Left cardiac atrium (tissue), 4 donors: ENCODE data around the gene SPATA7. TPM values are rescaled to one million over a fixed set of nuclear protein-coding genes. Genes with fewer than 3 reads are reported as not detected.

Source experiments
- ATAC-seq, 2 donors: fragments of 200-7000 bp; cut with Tn5 transposase; one replicate each; pipeline ENCODE4 v1.9.1; 2020; ENCODE audit warnings: mild to moderate bottlenecking in 2 of 2, moderate library complexity in 2 of 2
- DNase-seq: peaks from one replicate; pipeline ENCODE4 v3.0.0-alpha.2; 2020
- intact Hi-C, 2 donors: fragments of 100-400 bp; cut with DNase I; formaldehyde crosslinking; loops; one replicate each; pipeline versions ENCODE4 v1.14.1 to v1.15.1; 2022 to 2023
- total RNA-seq, 2 donors: library from RNA; stranded (reverse); fragmentation: NEBNext Ultra II Directional; extraction: Animal tissue kit (Norgen Biotek cat#: 25700); gene quantifications; one replicate each; pipeline ENCODE4 v1.2.1, GENCODE V29; 2021
- donor health status: DM: no; HTN: yes; CAD: no.
- donor health status: DM: no; HTN: yes; CAD: no; lungs with severe emphysema.
- donor health status: DM: yes; HTN: yes; CAD: no.
- donor health status: Dilated cardiomyopathy.

Gene SPATA7
- total RNA-seq, 2 donors from 2014 or later, result 6.3 to 10.8 TPM

- DNase-seq (no peak), ATAC-seq (no peak)
- intact Hi-C loops, result no loop called here
These were observed 90.8 kb downstream of the SPATA7 start for GRCh38 chr14:88476214-88476774.

GRCh38 chr14:88476825-88477224 is 91.4 kb downstream of the SPATA7 start:
- peak in 1 of 2 donors; percentile 42 for ATAC-seq
- intact Hi-C loops, result no loop called here

GRCh38 chr14:88477513-88478250 is 92.2 kb downstream of the SPATA7 start:
- DNase-seq, result no peak
- ATAC-seq, result peak in 1 of 2 donors; percentile 63
- intact Hi-C loops, result no loop called here

More at GRCh38 chr14:88476825-88477224, 91.4 kb downstream of the SPATA7 start:
- no peak for DNase-seq

GRCh38 chr14:88478931-88479330 is 93.5 kb downstream of the SPATA7 start:
- DNase-seq (no peak), ATAC-seq (no peak)
- intact Hi-C loops, result no loop called here

- DNase-seq (no peak), ATAC-seq (no peak)
- intact Hi-C loops, result no loop called here
These were observed 94.1 kb downstream of the SPATA7 start for GRCh38 chr14:88479574-88479987.

GRCh38 chr14:88481059-88481458 is 95.6 kb downstream of the SPATA7 start:
- intact Hi-C loops, result no loop called here
- no peak for ATAC-seq
- DNase-seq, result no peak

- no peak for DNase-seq
- intact Hi-C loops, result no loop called here
- ATAC-seq, result peak; percentile 76 to 88
These were observed 96.3 kb downstream of the SPATA7 start for GRCh38 chr14:88481794-88482193.

GRCh38 chr14:88482524-88482923 is 97.1 kb downstream of the SPATA7 start:
- DNase-seq, result no peak
- intact Hi-C loops, result no loop called here
- ATAC-seq, result no peak

Other genes starting within 250 kb of the SPATA7 start
- not detected for gene KCNK10, start 62.4 kb upstream of the SPATA7 start, total RNA-seq
- gene PTPN21, start 169.3 kb downstream of the SPATA7 start, total RNA-seq, result 10 to 100 TPM; 33.5 to 35.0 TPM
- 10 to 100 TPM; 38.0 to 41.4 TPM for gene ZC3H14, start 177.4 kb downstream of the SPATA7 start, total RNA-seq